Hypothalamus (tissue), 51 donors: ENCODE measurements around the gene NCAPD3.
"Not testable (repeated sequence)": the region's sequence is repeated elsewhere in the genome, so short reads cannot be mapped to it uniquely, and the experiment has no call there.

Experiments used
- DNase-seq, 51 donors: peaks; one replicate each; lab custom pipeline; 2025; lab: John Stamatoyannopoulos, UW

Gene NCAPD3

GRCh38 chr11:134223836-134224709 lies at the start of gene NCAPD3, which contains the start of gene VPS26B:
TSS of gene NCAPD3 (minus strand) at chr11:134223967. CDS start at chr11:134223926, 41 bp downstream.
TSS of gene VPS26B (plus strand) at chr11:134224671. CDS start at chr11:134225123, 452 bp downstream.
- DNase-seq, result peak; percentile 70 to 99 (median 93)

- DNase-seq, result no peak
Observed at GRCh38 chr11:134273317-134273712, 49.5 kb upstream of the NCAPD3 start.

GRCh38 chr11:134272381-134273316 lies 48.9 kb upstream of the NCAPD3 start:
- DNase-seq, result no peak

GRCh38 chr11:134271978-134272377 lies 48.2 kb upstream of the NCAPD3 start:
- DNase-seq, result no peak

GRCh38 chr11:134270250-134270714 lies 46.5 kb upstream of the NCAPD3 start:
- no peak for DNase-seq

- DNase-seq, result no peak
Observed at GRCh38 chr11:134267966-134268365, 44.2 kb upstream of the NCAPD3 start.

GRCh38 chr11:134267461-134267860 lies 43.7 kb upstream of the NCAPD3 start:
- no peak for DNase-seq

- no peak for DNase-seq
Observed at GRCh38 chr11:134266841-134267251, 43.1 kb upstream of the NCAPD3 start.

- no peak for DNase-seq
Observed at GRCh38 chr11:134266440-134266839, 42.7 kb upstream of the NCAPD3 start.

GRCh38 chr11:134264966-134265764 lies 41.4 kb upstream of the NCAPD3 start:
- no peak for DNase-seq

GRCh38 chr11:134261626-134262488 lies 38.1 kb upstream of the NCAPD3 start:
- DNase-seq, result no peak

GRCh38 chr11:134260983-134261382 lies 37.2 kb upstream of the NCAPD3 start:
- DNase-seq, result no peak

GRCh38 chr11:134260503-134260902 lies 36.7 kb upstream of the NCAPD3 start:
- no peak for DNase-seq

GRCh38 chr11:134258577-134258976 lies 34.8 kb upstream of the NCAPD3 start:
- no peak for DNase-seq

- no peak for DNase-seq
Observed at GRCh38 chr11:134257101-134257500, 33.3 kb upstream of the NCAPD3 start.

GRCh38 chr11:134255184-134255561 lies 31.4 kb upstream of the NCAPD3 start:
- not testable (repeated sequence) for DNase-seq

GRCh38 chr11:134254433-134255183 lies 30.8 kb upstream of the NCAPD3 start:
- DNase-seq, result no peak

GRCh38 chr11:134253188-134253993 lies 29.6 kb upstream of the NCAPD3 start, which contains the start of the genes ACAD8 and THYN1:
TSS of gene ACAD8 (plus strand) at chr11:134253568. CDS start at chr11:134253601, 33 bp downstream.
TSS of gene THYN1 (minus strand) at chr11:134253352. CDS start at chr11:134252882, 470 bp downstream.
- DNase-seq, result peak; percentile 33 to 98 (median 95)
